ENCODE results near the gene CDCP2. TPM values are rescaled to one million over a fixed set of nuclear protein-coding genes. Genes with fewer than 3 reads are reported as not detected.

Gene CDCP2
- total and polyA plus RNA-seq, 12 donors = 0.03 to 0.11 TPM; not detected in 10

DNA sequence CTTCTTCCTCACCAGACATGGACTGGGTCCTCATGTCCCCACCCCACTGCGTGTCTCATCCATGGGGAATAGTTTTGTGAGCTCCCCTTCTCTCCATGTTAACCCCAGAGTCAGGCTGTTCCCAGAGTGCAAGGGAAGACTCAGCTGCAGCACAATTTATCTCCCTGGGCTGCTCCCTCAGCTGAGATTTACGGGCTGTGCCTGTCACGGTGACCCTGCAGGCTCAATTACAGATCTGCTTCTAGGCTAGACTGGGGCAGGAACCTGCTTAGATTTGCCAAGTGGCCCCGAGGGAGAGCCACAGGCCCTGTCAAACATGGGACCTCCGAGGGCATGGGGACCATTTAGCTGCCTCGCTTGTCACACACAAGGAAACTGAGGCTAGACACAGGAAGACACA lies 37.8 kb downstream of the CDCP2 start:
- intact Hi-C loops (cut with DNase I) = no loop called here
- DNase-seq (no peak), ATAC-seq (no peak)
- H3K9me3 ChIP-seq = no peaks in the 10 kb centered on the region
- no peak overlapping the region for H3K27ac ChIP-seq
- 78 to 84% methylated on average over 6 of the region's 6 CpGs for WGBS, 2 donors
- no peaks in the 10 kb centered on the region for H3K4me1 ChIP-seq
- no peak overlapping the region for H3K4me3 ChIP-seq
- peaks cover 0 to 3% (median 0%) of the 10 kb centered on the region in 7 donors for H3K27me3 ChIP-seq
- TF ChIP-seq, protein P1, sequence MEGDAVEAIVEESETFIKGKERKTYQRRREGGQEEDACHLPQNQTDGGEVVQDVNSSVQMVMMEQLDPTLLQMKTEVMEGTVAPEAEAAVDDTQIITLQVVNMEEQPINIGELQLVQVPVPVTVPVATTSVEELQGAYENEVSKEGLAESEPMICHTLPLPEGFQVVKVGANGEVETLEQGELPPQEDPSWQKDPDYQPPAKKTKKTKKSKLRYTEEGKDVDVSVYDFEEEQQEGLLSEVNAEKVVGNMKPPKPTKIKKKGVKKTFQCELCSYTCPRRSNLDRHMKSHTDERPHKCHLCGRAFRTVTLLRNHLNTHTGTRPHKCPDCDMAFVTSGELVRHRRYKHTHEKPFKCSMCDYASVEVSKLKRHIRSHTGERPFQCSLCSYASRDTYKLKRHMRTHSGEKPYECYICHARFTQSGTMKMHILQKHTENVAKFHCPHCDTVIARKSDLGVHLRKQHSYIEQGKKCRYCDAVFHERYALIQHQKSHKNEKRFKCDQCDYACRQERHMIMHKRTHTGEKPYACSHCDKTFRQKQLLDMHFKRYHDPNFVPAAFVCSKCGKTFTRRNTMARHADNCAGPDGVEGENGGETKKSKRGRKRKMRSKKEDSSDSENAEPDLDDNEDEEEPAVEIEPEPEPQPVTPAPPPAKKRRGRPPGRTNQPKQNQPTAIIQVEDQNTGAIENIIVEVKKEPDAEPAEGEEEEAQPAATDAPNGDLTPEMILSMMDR (IDR thresholded peaks at IDR 0.05) = no peak
- H3K36me3 ChIP-seq = no peaks in the 10 kb centered on the region

DNA sequence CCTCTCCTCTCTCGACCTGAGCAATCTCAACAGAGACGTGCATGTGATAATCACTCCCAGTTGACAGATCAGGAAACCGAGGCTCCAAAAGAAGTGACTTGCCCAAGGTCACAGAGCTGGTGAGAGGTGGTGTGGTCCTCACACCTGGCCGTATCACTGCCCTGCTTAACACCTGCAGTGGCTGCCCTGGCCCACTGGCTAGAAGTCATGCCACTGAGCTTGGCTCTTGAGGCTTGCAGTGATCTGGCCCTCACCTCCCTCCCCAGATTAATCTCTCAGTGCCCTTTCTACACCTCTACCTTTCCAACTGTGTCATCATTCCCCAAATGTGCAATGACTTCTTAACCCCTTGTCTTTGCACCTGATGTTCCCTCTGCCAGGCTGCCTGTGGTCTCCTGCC lies 38.8 kb downstream of the CDCP2 start:
- TF ChIP-seq, protein P1 (IDR thresholded peaks at IDR 0.05) = no peak
- no peaks in the 10 kb centered on the region for H3K9me3 ChIP-seq
- ATAC-seq (no peak), DNase-seq (no peak)
- H3K27ac ChIP-seq = no peak overlapping the region
- peaks cover 0 to 3% (median 0%) of the 10 kb centered on the region in 9 donors for H3K4me1 ChIP-seq
- H3K36me3 ChIP-seq = no peaks in the 10 kb centered on the region
- 92 to 93% methylated on average over 4 of the region's 4 CpGs for WGBS, 2 donors
- intact Hi-C loops (cut with DNase I) = no loop called here
- H3K27me3 ChIP-seq = no peaks in the 10 kb centered on the region
- no peak overlapping the region for H3K4me3 ChIP-seq

DNA sequence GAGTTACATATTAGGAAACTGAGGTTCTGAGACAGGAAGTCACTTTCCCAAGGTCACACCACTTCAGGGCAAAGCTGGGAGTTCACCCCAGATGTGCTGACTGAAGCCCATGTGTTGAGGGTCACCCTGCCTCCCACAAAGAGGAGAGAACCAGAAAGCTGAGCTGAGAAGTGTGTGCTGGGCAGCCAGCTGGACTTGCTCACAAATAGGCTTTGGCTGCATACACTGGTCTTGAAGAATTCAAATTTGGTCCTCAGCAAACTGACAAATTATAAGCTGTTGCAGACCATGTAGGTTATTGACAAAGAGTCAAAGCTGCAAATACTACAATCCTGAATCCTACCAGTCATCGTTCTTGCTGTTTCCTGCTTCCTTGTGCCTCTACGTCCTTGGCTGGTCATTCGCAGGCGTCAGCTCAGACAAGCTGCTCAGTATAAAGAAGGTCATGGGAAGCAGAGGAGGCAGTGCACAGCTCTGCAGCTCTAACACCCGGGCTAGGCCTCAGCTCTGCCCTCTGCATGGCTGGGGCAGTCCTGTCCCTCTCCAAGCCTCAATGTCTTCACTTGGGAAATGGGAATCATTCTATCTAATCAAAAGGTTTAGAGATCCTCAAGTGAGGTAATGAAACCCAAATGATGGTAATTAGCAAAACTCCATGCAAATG lies 40.0 kb downstream of the CDCP2 start:
- Histone ChIP-seq H3K4me1 (peaks cover 0 to 3% (median 0%) of the 10 kb centered on the region in 9 donors), H3K36me3 (no peaks in the 10 kb centered on the region), H3K9me3 (no peaks in the 10 kb centered on the region), H3K27me3 (no peaks in the 10 kb centered on the region), H3K27ac (no peak overlapping the region), H3K4me3 (no peak overlapping the region)
- ATAC-seq = no peak
- intact Hi-C loops (cut with DNase I) = no loop called here
- 57 to 68% methylated on average over 5 of the region's 5 CpGs for WGBS, 2 donors
- no peak for DNase-seq
- TF ChIP-seq, protein P1 (IDR thresholded peaks at IDR 0.05) = no peak

DNA sequence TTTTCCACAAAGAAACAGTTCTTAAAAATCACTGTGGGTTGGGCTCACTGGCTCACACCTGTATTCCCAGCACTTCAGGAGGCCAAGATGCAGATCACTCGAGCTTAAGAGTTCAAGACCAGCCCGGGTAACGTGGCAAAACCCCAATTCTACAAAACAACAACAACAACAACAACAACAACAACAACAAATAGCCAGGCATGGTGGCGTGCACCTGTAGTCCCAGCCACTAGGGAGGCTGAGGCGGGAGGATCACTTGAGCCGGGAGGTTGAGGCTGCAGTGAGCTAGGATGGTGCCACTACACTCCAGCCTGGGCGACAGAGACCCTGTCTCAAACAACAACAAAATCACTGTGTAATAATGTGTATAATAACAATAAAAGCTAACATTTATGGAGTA lies 40.8 kb downstream of the CDCP2 start:
- ATAC-seq (no peak), DNase-seq (no peak)
- H3K9me3 ChIP-seq = no peaks in the 10 kb centered on the region
- peaks cover 0 to 3% (median 0%) of the 10 kb centered on the region in 9 donors for H3K4me1 ChIP-seq
- 95 to 97% methylated on average over 7 of the region's 7 CpGs for WGBS, 2 donors
- H3K36me3 ChIP-seq = no peaks in the 10 kb centered on the region
- H3K27me3 ChIP-seq = no peaks in the 10 kb centered on the region
- TF ChIP-seq, protein P1 (IDR thresholded peaks at IDR 0.05) = no peak
- no peak overlapping the region for H3K4me3 ChIP-seq
- no peak overlapping the region for H3K27ac ChIP-seq
- intact Hi-C loops (cut with DNase I) = no loop called here
